Measurements from ENCODE around the gene PIP4K2C.

- TF ChIP-seq EZH2 (IDR thresholded peaks at IDR 0.05; ENCODE audit: low read depth, unreplicated experiment) (no peak), CTCF (conservative IDR thresholded peaks at IDR 0.05; ENCODE audit: low read depth in 2 of 2) (no peak), EZH2phosphoT487 (IDR thresholded peaks at IDR 0.05; ENCODE audit: unreplicated experiment) (no peak), STAT1 (IDR thresholded peaks at IDR 0.05; ENCODE audit: unreplicated experiment) (no peak), POLR2AphosphoS5 (IDR thresholded peaks at IDR 0.05; ENCODE audit: low read depth) (no peak), REST (IDR thresholded peaks at IDR 0.05; ENCODE audit: unreplicated experiment) (no peak), ZNF331 (CRISPR knock-in tag; IDR thresholded peaks at IDR 0.05; ENCODE audit: low read depth) (no peak), JUNB (IDR thresholded peaks at IDR 0.05; ENCODE audit: unreplicated experiment) (no peak), ETS1 (IDR thresholded peaks at IDR 0.05) (no peak), CREB1 (CRISPR knock-in tag; IDR thresholded peaks at IDR 0.05; ENCODE audit: low read depth) (no peak), NANOG (IDR thresholded peaks at IDR 0.05; ENCODE audit: borderline replicate concordance) (no peak)
Measured at GRCh38 chr12:57616383-57617101, 25.6 kb downstream of the PIP4K2C start.
